ENCODE measurements around the gene PYM1.

GRCh38 chr12:55957106-55957859 is 29.6 kb upstream of the PYM1 start:
- TF ChIP-seq CTCF (IDR thresholded peaks at IDR 0.05) (no peak), ZFX (IDR thresholded peaks at IDR 0.05; ENCODE audit: borderline replicate concordance) (no peak)

All from 22Rv1 (cell line).